HCT116 (cell line): ENCODE measurements around the gene ANGEL1. TPM values are rescaled to one million over a fixed set of nuclear protein-coding genes. Genes with fewer than 3 reads are reported as not detected.

ENCODE experiments used
- ATAC-seq: fragments of 200-7000 bp; cut with Tn5 transposase; 2 replicates; pipeline ENCODE4 v1.9.1; 2020; ENCODE audit warnings: mild to moderate bottlenecking, moderate library complexity
- BruUV-seq: library from RNA; stranded (reverse); fragments of 400-500 nt; replicated peaks from 2 replicates; lab custom pipeline; 2021; lab: Mats Ljungman, UMichigan
- CTCF ChIA-PET: fragments of 300-600 bp; sonication (Branson Sonifier 250); formaldehyde crosslinking; loops from one replicate; lab custom pipeline; 2021; ENCODE audit warnings: antibody characterized with exemption; lab: Charles Lee
- POLR2A ChIA-PET: fragments of 300-600, 350-600 bp; sonication (Branson Sonifier 250); formaldehyde crosslinking; loops from one replicate; lab custom pipeline; 2021; ENCODE audit warnings: antibody characterized with exemption; lab: Charles Lee
- RAD21 ChIA-PET, 2 experiments: fragments of 300-600 bp; sonication (Branson Sonifier 250); formaldehyde crosslinking; loops; one replicate each; lab custom pipeline; 2023; ENCODE audit warnings: low total read pairs in 2 of 2; ENCODE audit not compliant: uncharacterized antibody in 2 of 2, unreplicated experiment in 2 of 2, low non-redundant PET in 1 of 2; lab: Charles Lee
- DNase-seq: peaks from one replicate; pipeline ENCODE4 v3.0.0-alpha.2; 2010; ENCODE audit warnings: low read depth, low spot score
- H2AFZ ChIP-seq: fragments of 200-600 bp; shearing (Covaris generic), sonication (generic); 2 replicates; pipeline ENCODE4 v1.6.1; 2017; ENCODE audit warnings: low read depth, mixed run types, mixed read lengths, antibody characterized with exemption, low read length; ENCODE audit not compliant: poor library complexity, severe bottlenecking
- H3K27ac ChIP-seq: 2 replicates; pipeline ENCODE4 v1.5.1; 2012; ENCODE audit warnings: low read depth, low read length
- H3K27me3 ChIP-seq: fragments of 200-600 bp; sonication (generic); 2 replicates; pipeline ENCODE4 v1.6.1; 2016; ENCODE audit warnings: mixed run types, low read length, mixed read lengths; ENCODE audit not compliant: insufficient read depth
- H3K36me3 ChIP-seq, 2 experiments: fragments of 200-500 bp in 1 of 2; fragments of 200-600 bp in 1 of 2; sonication (Bioruptor generic) in 1 of 2; sonication (generic) in 1 of 2; 2 replicates each; pipeline versions ENCODE4 v1.5.1 to v1.6.1; 2014 to 2016; ENCODE audit warnings: low read length in 2 of 2, inconsistent platforms in 1 of 2, mixed read lengths in 1 of 2, mixed run types in 1 of 2; ENCODE audit not compliant: insufficient read depth in 2 of 2, control insufficient read depth in 1 of 2
- H3K4me1 ChIP-seq, 2 experiments: fragments of 200-600 bp in 1 of 2; sonication (generic) in 1 of 2; 2 replicates each; pipeline versions ENCODE4 v1.5.1 to v1.6.1; 2012 to 2017; ENCODE audit warnings: low read length in 2 of 2, inconsistent platforms in 1 of 2, mild to moderate bottlenecking in 1 of 2, mixed read lengths in 1 of 2, mixed run types in 1 of 2, moderate library complexity in 1 of 2; ENCODE audit not compliant: insufficient read depth in 2 of 2, control insufficient read depth in 1 of 2
- H3K4me2 ChIP-seq: fragments of 200-600 bp; sonication (generic); 2 replicates; pipeline ENCODE4 v1.6.1; 2017; ENCODE audit warnings: mixed run types, low read length, mixed read lengths
- H3K4me3 ChIP-seq, 2 experiments: fragments of 200-600 bp in 1 of 2; sonication (generic) in 1 of 2; replicated peaks in 1 of 2; 2 replicates each; pipeline ENCODE4 v1.5.1; 2011 to 2016; ENCODE audit warnings: low read length in 2 of 2, control low read depth in 1 of 2, low read depth in 1 of 2, mild to moderate bottlenecking in 1 of 2, mixed read lengths in 1 of 2, mixed run types in 1 of 2
- H3K79me2 ChIP-seq: fragments of 200-600 bp; sonication (generic); 2 replicates; pipeline ENCODE4 v1.6.1; 2017; ENCODE audit warnings: mild to moderate bottlenecking, mixed run types, low read length, moderate library complexity, mixed read lengths; ENCODE audit not compliant: insufficient read depth
- H3K9ac ChIP-seq: fragments of 200-600 bp; sonication (generic); 2 replicates; pipeline ENCODE4 v1.6.1; 2016; ENCODE audit warnings: low read length, mixed read lengths
- H3K9me2 ChIP-seq: fragments of 200-600 bp; sonication (generic), shearing (Covaris generic); 2 replicates; pipeline ENCODE4 v1.6.1; 2017; ENCODE audit warnings: mixed run types, mild to moderate bottlenecking, moderate library complexity; ENCODE audit not compliant: insufficient read depth
- H3K9me3 ChIP-seq, 2 experiments: fragments of 200-500 bp in 1 of 2; fragments of 200-600 bp in 1 of 2; sonication (Bioruptor generic) in 1 of 2; sonication (generic) in 1 of 2; 2 replicates each; pipeline ENCODE4 v1.6.1; 2014 to 2017; ENCODE audit warnings: low read length in 2 of 2, mixed read lengths in 2 of 2, inconsistent platforms in 1 of 2, low read depth in 1 of 2, mild to moderate bottlenecking in 1 of 2, mixed run types in 1 of 2, moderate library complexity in 1 of 2; ENCODE audit not compliant: control insufficient read depth in 1 of 2, insufficient read depth in 1 of 2
- H4K20me1 ChIP-seq: fragments of 200-600 bp; sonication (generic), shearing (Covaris generic); 2 replicates; pipeline ENCODE4 v1.6.1; 2017; ENCODE audit warnings: mixed run types, mild to moderate bottlenecking, moderate library complexity; ENCODE audit not compliant: insufficient read depth
- CBX3 ChIP-seq: IDR thresholded peaks from 2 replicates; pipeline ENCODE4 v1.6.1; 2012; ENCODE audit warnings: low read depth
- CEBPB ChIP-seq: IDR thresholded peaks from 2 replicates; pipeline ENCODE4 v1.6.1; 2012; ENCODE audit warnings: low read depth
- CTCF ChIP-seq, 3 experiments: fragments of 200-600 bp in 1 of 3; sonication (generic) in 1 of 3; IDR thresholded peaks in 2 of 3; conservative IDR thresholded peaks in 1 of 3; 2 replicates each; pipeline ENCODE4 v1.5.1; 2012 to 2017; ENCODE audit warnings: low read depth in 2 of 3, low read length in 2 of 3, antibody characterized with exemption in 1 of 3, borderline replicate concordance in 1 of 3, control low read depth in 1 of 3, mild to moderate bottlenecking in 1 of 3, mixed read lengths in 1 of 3, mixed run types in 1 of 3, moderate library complexity in 1 of 3; ENCODE audit not compliant: insufficient read depth in 1 of 3
- EGR1 ChIP-seq: IDR thresholded peaks from 2 replicates; pipeline ENCODE4 v1.6.1; 2012; ENCODE audit warnings: low read depth
- EZH2 ChIP-seq: fragments of 200-600 bp; sonication (generic); IDR thresholded peaks from 2 replicates; pipeline ENCODE4 v1.6.1; 2017; ENCODE audit warnings: antibody characterized with exemption, mixed run types
- FOSL1 ChIP-seq: IDR thresholded peaks from 2 replicates; pipeline ENCODE4 v1.6.1; 2012; ENCODE audit warnings: low read depth
- JUND ChIP-seq: IDR thresholded peaks from 2 replicates; pipeline ENCODE4 v1.6.1; 2012
- MAX ChIP-seq: IDR thresholded peaks from 2 replicates; pipeline ENCODE4 v1.6.1; 2012
- POLR2AphosphoS5 ChIP-seq: IDR thresholded peaks from 2 replicates; pipeline ENCODE4 v1.6.1; 2011; ENCODE audit warnings: mild to moderate bottlenecking, low read depth, low read length, moderate library complexity
- RAD21 ChIP-seq: IDR thresholded peaks from 2 replicates; pipeline ENCODE4 v1.6.1; 2012; ENCODE audit warnings: low read depth, mild to moderate bottlenecking
- REST ChIP-seq: IDR thresholded peaks from 2 replicates; pipeline ENCODE4 v1.6.1; 2012; ENCODE audit warnings: low read depth
- SRF ChIP-seq: IDR thresholded peaks from 2 replicates; pipeline ENCODE4 v1.6.1; 2012; ENCODE audit warnings: low read depth
- TCF7L2 ChIP-seq: IDR thresholded peaks from 2 replicates; pipeline ENCODE4 v1.7.0; 2011; ENCODE audit warnings: borderline replicate concordance, inconsistent platforms; ENCODE audit not compliant: insufficient read depth, insufficient read length; ENCODE audit errors: extremely low read depth
- ZBTB33 ChIP-seq: IDR thresholded peaks from 2 replicates; pipeline ENCODE4 v1.6.1; 2011; ENCODE audit warnings: mild to moderate bottlenecking, low read length, moderate library complexity; ENCODE audit not compliant: insufficient replicate concordance; ENCODE audit errors: extremely low read depth
- ZFX ChIP-seq: fragments of 450-650 bp; IDR thresholded peaks from 2 replicates; pipeline ENCODE4 v1.6.1; 2017
- intact Hi-C: fragments of 100-400 bp; cut with micrococcal nuclease; formaldehyde crosslinking; loops from 2 replicates; pipeline ENCODE4 v1.10.0; 2022
- total RNA-seq: library from RNA; stranded (reverse); gene quantifications from one replicate; pipeline ENCODE4 v1.2.1, GENCODE V29; 2021; ENCODE audit not compliant: unreplicated experiment

Gene ANGEL1
- total RNA-seq, 1 experiment from 2014 or later = 20.6 TPM

GRCh38 chr14:76742966-76743365, 69.7 kb downstream of the ANGEL1 start (continued):
- TF ChIP-seq TCF7L2 (no peak), EGR1 (no peak), EZH2 (no peak), CTCF (IDR thresholded peaks at IDR 0.05 in 2 of 3, conservative IDR thresholded peaks at IDR 0.05 in 1 of 3; ENCODE audit: borderline replicate concordance in 1 of 3, insufficient read depth in 1 of 3, low read depth in 2 of 3, low read length in 2 of 3) (no peak)

GRCh38 chr14:76742185-76742584, 70.5 kb downstream of the ANGEL1 start:
- ATAC-seq (no peak), DNase-seq (no peak)
- Histone ChIP-seq H3K36me3 (no peaks in the 10 kb centered on the region), H3K9me2 (no peaks in the 10 kb centered on the region), H3K9me3 (0 out of 4 replicates have a peak, but pooled peaks cover 0 to 4% of the 10 kb centered on the region in 2 experiments), H3K4me3 (no peak overlapping the region), H3K27ac (no peak overlapping the region), H4K20me1 (no peaks in the 10 kb centered on the region), H2AFZ (no peak overlapping the region), H3K4me2 (no peak overlapping the region), H3K27me3 (no peaks in the 10 kb centered on the region), H3K4me1 (no peaks in the 10 kb centered on the region), H3K9ac (no peak overlapping the region), H3K79me2 (no peaks in the 10 kb centered on the region)
- ChIA-PET POLR2A (no interaction called here), RAD21 (no interaction called here), CTCF (no interaction called here)
- intact Hi-C loops = no loop called here
- BruUV-seq = no TSS peak
- no peak for TF ChIP-seq EZH2
- TF ChIP-seq REST = no peak
- no peak for TF ChIP-seq MAX
- no peak for TF ChIP-seq ZFX
- no peak for TF ChIP-seq SRF
- no peak for TF ChIP-seq TCF7L2
- TF ChIP-seq ZBTB33 = no peak
- no peak for TF ChIP-seq CTCF (IDR thresholded peaks at IDR 0.05 in 2 of 3, conservative IDR thresholded peaks at IDR 0.05 in 1 of 3; ENCODE audit: borderline replicate concordance in 1 of 3, insufficient read depth in 1 of 3, low read depth in 2 of 3, low read length in 2 of 3)
- no peak for TF ChIP-seq POLR2AphosphoS5
- TF ChIP-seq CBX3 = no peak
- TF ChIP-seq FOSL1 = no peak
- TF ChIP-seq RAD21 = no peak
- no peak for TF ChIP-seq CEBPB
- no peak for TF ChIP-seq JUND
- TF ChIP-seq EGR1 = no peak
